Mucosa of stomach (tissue), 1 donor: ENCODE data around the gene RADIL.

Source experiments
- H3K27me3 ChIP-seq: one replicate; pipeline ENCODE4 v1.7.0; 2013; ENCODE audit warnings: mild to moderate bottlenecking, low read length; ENCODE audit not compliant: control insufficient read depth, insufficient read depth
- H3K36me3 ChIP-seq: one replicate; pipeline ENCODE4 v1.7.0; 2013; ENCODE audit warnings: low read length; ENCODE audit not compliant: control insufficient read depth, insufficient read depth
- H3K4me1 ChIP-seq: one replicate; pipeline ENCODE4 v1.7.0; 2013; ENCODE audit warnings: mild to moderate bottlenecking, low read length; ENCODE audit not compliant: control insufficient read depth, insufficient read depth
- H3K4me3 ChIP-seq: one replicate; pipeline ENCODE4 v1.7.0; 2013; ENCODE audit warnings: low read length
- H3K9ac ChIP-seq: one replicate; pipeline ENCODE4 v1.7.0; 2013; ENCODE audit warnings: mild to moderate bottlenecking, low read length, moderate library complexity
- H3K9me3 ChIP-seq: one replicate; pipeline ENCODE4 v1.7.0; 2013; ENCODE audit warnings: mild to moderate bottlenecking, low read length, moderate library complexity; ENCODE audit not compliant: control insufficient read depth
- donor health status: Pancreatic carcinoma.

The RADIL gene

DNA sequence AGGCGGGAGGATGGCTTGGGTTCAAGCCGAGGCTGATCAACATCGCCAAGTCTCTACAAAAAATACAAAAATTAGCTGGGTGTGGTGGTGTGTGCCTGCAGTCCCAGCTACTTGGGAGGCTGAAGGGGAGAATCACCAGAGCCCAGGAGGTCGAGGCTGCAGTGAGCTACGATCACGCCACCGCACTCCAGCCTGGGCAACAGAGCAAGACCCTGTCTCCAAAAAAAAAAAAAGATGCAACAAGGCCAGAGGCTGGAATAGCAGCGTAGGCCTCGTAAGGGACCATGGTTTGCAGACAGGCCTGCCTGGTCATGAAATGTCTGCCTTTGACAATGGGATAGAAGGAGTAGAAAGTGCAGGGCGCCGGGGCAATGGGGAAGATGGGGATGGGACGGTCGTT lies 41.7 kb downstream of the RADIL start:
- no peaks in the 10 kb centered on the region for H3K27me3 ChIP-seq
- no peaks in the 10 kb centered on the region for H3K9me3 ChIP-seq
- no peak overlapping the region for H3K9ac ChIP-seq
- no peaks in the 10 kb centered on the region for H3K36me3 ChIP-seq
- no peak overlapping the region for H3K4me3 ChIP-seq
- H3K4me1 ChIP-seq, result no peaks in the 10 kb centered on the region

DNA sequence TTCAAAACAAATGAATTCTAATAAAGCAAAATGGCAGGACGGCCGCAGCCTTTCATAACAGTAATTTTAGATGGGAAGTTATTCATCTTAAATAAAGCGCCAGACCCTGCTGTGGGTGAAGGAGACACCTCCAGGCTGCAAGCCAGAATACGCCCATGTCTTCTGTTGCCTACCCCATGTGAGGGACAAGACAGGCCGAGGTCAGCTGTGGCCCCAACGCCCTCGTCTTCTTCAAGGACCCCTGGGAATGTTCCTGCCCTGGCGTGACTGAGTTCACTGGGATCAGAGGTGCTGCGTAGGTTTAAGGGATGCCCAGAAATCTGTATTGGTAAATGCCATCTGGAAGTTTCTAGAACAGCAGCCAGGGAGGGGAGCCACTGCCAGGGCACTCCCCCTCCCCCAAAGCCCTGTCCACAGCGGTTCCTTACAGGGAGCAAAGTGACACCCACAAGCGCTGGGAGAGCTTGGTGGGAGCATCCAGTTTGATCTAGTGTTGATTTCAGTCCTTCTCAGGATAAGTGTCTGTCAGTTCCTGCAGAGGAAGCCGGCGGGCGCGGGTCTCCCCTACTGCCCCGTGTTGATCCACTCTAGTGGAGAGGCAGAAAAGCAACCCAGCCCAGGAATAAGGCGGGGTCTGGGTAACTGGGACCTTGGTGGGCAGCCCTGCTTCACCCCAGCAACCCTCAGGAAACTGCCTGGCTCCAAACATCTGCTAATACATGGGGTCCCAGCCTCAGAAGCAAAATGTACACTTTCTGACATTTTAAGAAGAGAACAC lies 42.3 kb downstream of the RADIL start:
- H3K9ac ChIP-seq, result no peak overlapping the region
- no peaks in the 10 kb centered on the region for H3K9me3 ChIP-seq
- no peaks in the 10 kb centered on the region for H3K36me3 ChIP-seq
- no peaks in the 10 kb centered on the region for H3K4me1 ChIP-seq
- H3K27me3 ChIP-seq, result no peaks in the 10 kb centered on the region
- no peak overlapping the region for H3K4me3 ChIP-seq

GRCh38 chr7:4840079-4840501 lies 43.4 kb downstream of the RADIL start:
- Histone ChIP-seq H3K27me3 (no peaks in the 10 kb centered on the region), H3K4me1 (no peaks in the 10 kb centered on the region), H3K9me3 (no peaks in the 10 kb centered on the region), H3K36me3 (no peaks in the 10 kb centered on the region), H3K9ac (no peak overlapping the region), H3K4me3 (no peak overlapping the region)

DNA sequence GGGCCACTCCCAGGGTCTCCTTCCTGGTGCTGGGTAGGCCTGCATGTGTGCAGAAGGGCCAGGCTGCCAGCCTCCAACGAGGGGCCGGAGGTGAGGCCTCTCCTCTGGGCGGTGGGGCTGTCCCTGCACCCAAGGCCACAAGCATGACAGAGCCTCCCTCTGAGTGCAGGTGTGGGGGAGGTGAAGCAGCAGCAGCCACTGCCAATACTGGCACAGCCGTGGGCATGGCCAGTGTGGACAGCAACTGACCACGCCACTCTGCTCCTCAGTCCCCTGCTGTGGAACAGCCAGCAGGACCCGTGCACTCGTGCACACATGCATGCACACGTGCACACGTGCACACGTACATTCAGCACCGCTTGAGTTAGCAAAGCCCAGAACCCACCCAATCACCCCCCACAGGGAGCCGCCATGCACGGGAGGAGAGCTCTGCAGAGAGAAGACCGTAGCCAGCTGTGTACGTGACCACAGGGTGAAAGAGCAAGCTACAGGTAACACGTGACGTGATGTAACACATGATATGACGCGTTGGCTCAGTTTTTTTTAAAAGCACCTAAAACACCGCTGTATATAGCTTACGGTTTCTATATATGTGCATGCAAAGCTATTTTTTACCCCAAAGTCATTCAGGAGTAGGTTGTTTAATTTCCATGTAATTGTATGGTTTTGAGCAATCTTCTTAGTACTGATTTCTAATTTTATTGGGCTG lies 44.7 kb downstream of the RADIL start:
- no peak overlapping the region for H3K9ac ChIP-seq
- H3K4me1 ChIP-seq, result no peaks in the 10 kb centered on the region
- H3K27me3 ChIP-seq, result no peaks in the 10 kb centered on the region

GRCh38 chr7:4837803-4838625 lies 45.5 kb downstream of the RADIL start:
- H3K4me1 ChIP-seq, result no peaks in the 10 kb centered on the region
- H3K36me3 ChIP-seq, result no peaks in the 10 kb centered on the region
- no peak overlapping the region for H3K4me3 ChIP-seq
- no peaks in the 10 kb centered on the region for H3K9me3 ChIP-seq
- no peak overlapping the region for H3K9ac ChIP-seq
- no peaks in the 10 kb centered on the region for H3K27me3 ChIP-seq

More for the DNA sequence above, 44.7 kb downstream of the RADIL start:
- Histone ChIP-seq H3K9me3 (no peaks in the 10 kb centered on the region), H3K36me3 (no peaks in the 10 kb centered on the region), H3K4me3 (no peak overlapping the region)

GRCh38 chr7:4837041-4837802 lies 46.3 kb downstream of the RADIL start:
- Histone ChIP-seq H3K9ac (no peak overlapping the region), H3K4me1 (no peaks in the 10 kb centered on the region), H3K4me3 (no peak overlapping the region), H3K9me3 (no peaks in the 10 kb centered on the region), H3K27me3 (no peaks in the 10 kb centered on the region), H3K36me3 (no peaks in the 10 kb centered on the region)

GRCh38 chr7:4836206-4836661 lies 47.3 kb downstream of the RADIL start:
- Histone ChIP-seq H3K9ac (no peak overlapping the region), H3K36me3 (no peaks in the 10 kb centered on the region), H3K27me3 (no peaks in the 10 kb centered on the region), H3K4me3 (no peak overlapping the region), H3K4me1 (no peaks in the 10 kb centered on the region), H3K9me3 (no peaks in the 10 kb centered on the region)

DNA sequence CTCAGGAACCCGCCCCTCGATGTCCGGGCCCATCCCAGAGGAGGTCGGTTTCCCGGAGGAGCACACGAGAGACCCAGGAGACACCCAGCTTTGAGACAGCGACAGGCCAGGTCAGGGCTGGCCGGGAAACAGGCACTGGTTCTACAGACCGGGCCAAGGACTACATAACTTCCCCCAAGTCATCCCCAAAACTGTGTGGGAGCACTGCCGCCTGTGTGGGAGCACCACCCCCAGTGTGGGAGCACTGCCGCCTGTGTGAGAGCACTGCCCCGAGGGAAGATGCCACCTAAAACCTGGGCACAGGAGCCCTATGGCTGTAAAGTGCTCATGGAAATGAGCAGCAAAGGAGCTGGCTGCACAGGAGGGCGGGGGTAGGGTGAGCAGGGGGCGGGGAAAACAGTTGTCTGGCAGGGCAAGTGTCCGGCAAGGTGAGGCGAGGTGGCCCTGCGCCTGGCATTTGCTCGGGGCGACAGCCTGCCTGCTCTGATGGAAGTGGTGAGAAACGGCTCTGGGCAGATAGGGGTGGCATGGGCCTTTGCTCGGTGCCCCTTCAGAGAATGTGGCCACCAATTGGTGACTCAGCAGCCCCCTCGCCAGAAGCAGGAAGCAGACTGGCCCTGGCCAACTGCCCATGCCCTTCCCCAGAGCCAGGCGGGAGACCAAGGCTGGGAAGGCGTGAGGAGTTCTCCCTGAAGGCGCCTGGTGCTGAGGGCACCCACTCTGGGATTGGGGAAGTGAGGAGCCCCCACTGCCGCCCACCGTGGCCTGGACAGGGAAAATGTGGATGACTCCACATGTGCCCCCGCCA lies 47.9 kb downstream of the RADIL start:
- Histone ChIP-seq H3K9me3 (no peaks in the 10 kb centered on the region), H3K36me3 (no peaks in the 10 kb centered on the region), H3K4me1 (no peaks in the 10 kb centered on the region), H3K4me3 (no peak overlapping the region), H3K9ac (no peak overlapping the region), H3K27me3 (no peaks in the 10 kb centered on the region)

DNA sequence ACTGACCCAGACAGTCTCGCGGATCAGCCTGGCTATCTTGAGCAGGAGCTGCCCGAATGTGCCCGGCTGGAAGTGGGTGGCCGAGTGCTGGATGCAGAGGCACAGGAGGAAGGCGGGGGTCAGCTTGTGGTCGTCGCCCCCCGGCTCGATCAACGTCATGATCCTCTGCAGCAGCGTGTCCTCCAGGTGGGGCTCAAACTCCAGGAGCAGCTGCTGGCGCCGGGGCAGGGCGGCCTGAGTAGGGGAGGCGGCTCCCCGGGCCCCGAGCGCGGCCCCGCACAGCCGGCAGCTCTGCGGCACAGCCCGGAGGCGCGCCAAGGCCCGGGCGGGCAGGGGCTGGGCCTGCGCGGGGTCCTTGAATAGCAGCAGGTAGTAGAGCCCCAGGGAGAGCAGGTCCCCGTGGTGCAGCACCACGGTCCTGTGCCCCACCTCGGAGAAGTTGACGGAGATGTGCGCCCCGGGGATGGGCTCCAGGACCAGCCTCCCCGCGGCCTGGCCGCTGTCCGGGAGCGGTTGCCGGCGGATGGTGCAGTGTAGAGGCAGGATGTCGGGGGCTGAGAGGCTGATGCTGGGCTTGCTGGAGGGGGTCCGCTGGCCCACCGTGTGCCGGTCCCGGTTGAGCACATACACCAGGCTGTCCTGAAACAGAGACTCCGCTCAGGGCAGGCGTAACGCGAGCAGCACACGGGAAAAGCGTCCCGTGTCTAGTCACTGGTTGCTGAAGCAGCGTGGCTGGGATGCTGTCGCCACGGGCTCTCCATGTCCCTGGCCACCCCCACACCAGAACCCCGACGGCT lies 48.7 kb downstream of the RADIL start:
- H3K27me3 ChIP-seq, result no peaks in the 10 kb centered on the region
- H3K4me1 ChIP-seq, result no peaks in the 10 kb centered on the region
- H3K9me3 ChIP-seq, result no peaks in the 10 kb centered on the region
- H3K36me3 ChIP-seq, result no peaks in the 10 kb centered on the region
- no peak overlapping the region for H3K4me3 ChIP-seq
- no peak overlapping the region for H3K9ac ChIP-seq

DNA sequence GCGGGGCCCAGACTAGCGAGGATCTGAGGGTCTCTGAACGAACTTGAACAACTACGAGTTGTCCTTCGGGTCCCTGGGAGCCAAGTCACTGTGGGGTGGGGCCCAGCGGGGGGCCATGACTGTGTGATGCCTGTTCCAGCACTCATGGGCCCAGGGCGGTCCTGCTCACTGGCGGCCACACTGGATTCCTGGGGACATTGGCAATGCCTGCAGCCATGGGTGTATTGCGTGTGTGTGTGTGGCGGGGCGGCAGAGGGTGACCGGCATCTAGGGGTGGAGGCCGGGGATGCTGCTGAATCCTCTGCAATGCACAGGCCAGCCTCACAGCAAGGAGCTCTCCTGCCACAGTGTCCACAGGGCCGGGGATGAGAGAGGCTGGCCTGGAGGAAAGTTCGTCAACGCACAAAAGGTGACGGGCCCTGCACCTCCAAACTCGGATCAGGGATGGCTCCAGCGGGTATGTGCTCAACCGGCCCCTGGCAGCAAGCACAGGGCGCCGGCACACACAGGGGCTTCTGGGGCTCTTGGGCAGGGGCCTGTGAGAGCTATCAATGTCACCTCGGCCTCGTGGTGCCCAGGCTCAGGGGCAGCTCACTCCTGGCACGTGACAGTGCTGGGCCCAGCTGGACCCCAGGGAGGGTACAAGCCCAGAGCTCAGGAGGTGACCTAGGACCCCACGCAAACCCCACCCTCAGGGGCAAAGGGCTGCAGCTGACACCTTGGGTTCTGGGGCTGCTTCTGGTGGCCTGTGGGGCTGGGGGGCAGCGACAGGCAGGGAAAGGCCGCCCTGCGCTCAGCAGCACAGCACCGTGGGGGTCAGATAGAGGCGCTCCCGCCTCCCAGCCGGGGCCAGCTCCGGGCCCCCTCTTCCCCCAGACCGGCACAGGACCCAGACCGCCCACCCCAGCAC lies 49.6 kb downstream of the RADIL start:
- H3K4me1 ChIP-seq, result no peaks in the 10 kb centered on the region
- no peak overlapping the region for H3K9ac ChIP-seq
- no peaks in the 10 kb centered on the region for H3K9me3 ChIP-seq
- H3K27me3 ChIP-seq, result no peaks in the 10 kb centered on the region
- no peak overlapping the region for H3K4me3 ChIP-seq
- no peaks in the 10 kb centered on the region for H3K36me3 ChIP-seq
